HepG2 (cell line): ENCODE data around the gene CDC37L1. TPM values are rescaled to one million over a fixed set of nuclear protein-coding genes. Genes with fewer than 3 reads are reported as not detected.
A peak's percentile ranks its signal among the peaks of the same experiment; 100 is the strongest.

Experiments
- AGO2 ChIP-seq: fragments of 200-400 bp; formaldehyde crosslinking; optimal IDR thresholded peaks from 2 replicates; pipeline ENCODE3; 2017; ENCODE audit warnings: mild to moderate bottlenecking, low read depth, low read length, moderate library complexity
- ATF2 ChIP-seq: sonication (generic); formaldehyde crosslinking; IDR thresholded peaks from 2 replicates; pipeline ENCODE4 v1.4.0; 2020; ENCODE audit warnings: missing genetic modification reagents
- CERS6 ChIP-seq: sonication (generic); formaldehyde crosslinking; IDR thresholded peaks from 2 replicates; pipeline ENCODE4 v1.5.0; 2020; ENCODE audit warnings: missing genetic modification reagents
- E2F1 ChIP-seq: sonication (generic); formaldehyde crosslinking; IDR thresholded peaks from 2 replicates; pipeline ENCODE4 v1.5.0; 2020; ENCODE audit warnings: missing genetic modification reagents
- FIP1L1 ChIP-seq: fragments of 200-400 bp; formaldehyde crosslinking; IDR thresholded peaks from 2 replicates; pipeline ENCODE4 v1.6.1; 2018; ENCODE audit warnings: low read depth, mild to moderate bottlenecking, low read length, moderate library complexity, borderline replicate concordance; ENCODE audit not compliant: insufficient read depth
- HDAC1 ChIP-seq: sonication (generic); formaldehyde crosslinking; IDR thresholded peaks from 2 replicates; pipeline ENCODE4 v1.5.1; 2020; ENCODE audit warnings: mild to moderate bottlenecking, missing genetic modification reagents
- IKZF5 ChIP-seq: IDR thresholded peaks from 2 replicates; pipeline ENCODE4 v1.6.1; 2018; ENCODE audit warnings: missing genetic modification reagents, mild to moderate bottlenecking, missing compliant biosample characterization
- KDM5A ChIP-seq: fragments of 200-600 bp; sonication (generic); IDR thresholded peaks from 2 replicates; pipeline ENCODE4 v1.7.0; 2018; ENCODE audit warnings: antibody characterized with exemption, mild to moderate bottlenecking, low read length, borderline replicate concordance
- MIER3 ChIP-seq: IDR thresholded peaks from 2 replicates; pipeline ENCODE4 v1.6.1; 2016; ENCODE audit warnings: missing compliant biosample characterization, borderline replicate concordance
- NONO ChIP-seq, 2 experiments: fragments of 450-650 bp in 1 of 2; sonication (generic) in 1 of 2; formaldehyde crosslinking in 1 of 2; IDR thresholded peaks in 1 of 2; conservative IDR thresholded peaks in 1 of 2; 2 replicates each; pipeline versions ENCODE4 v1.6.1 to v1.8.0; 2017 to 2022; ENCODE audit warnings: mild to moderate bottlenecking in 1 of 2, missing genetic modification reagents in 1 of 2, moderate library complexity in 1 of 2
- PAXIP1 ChIP-seq: sonication (generic); formaldehyde crosslinking; conservative IDR thresholded peaks from 2 replicates; pipeline ENCODE4 v1.4.0; 2020; ENCODE audit warnings: mild to moderate bottlenecking, missing genetic modification reagents, moderate library complexity
- PRPF4 ChIP-seq: fragments of 200-400 bp; formaldehyde crosslinking; IDR thresholded peaks from 2 replicates; pipeline ENCODE4 v1.6.1; 2016; ENCODE audit warnings: low read length, low read depth; ENCODE audit not compliant: poor library complexity, severe bottlenecking
- STAT5B ChIP-seq: sonication (generic); formaldehyde crosslinking; IDR thresholded peaks from 2 replicates; pipeline ENCODE4 v1.4.0; 2020; ENCODE audit warnings: missing genetic modification reagents
- TBP ChIP-seq: sonication (generic); formaldehyde crosslinking; IDR thresholded peaks from 2 replicates; pipeline ENCODE4 v1.5.0; 2020; ENCODE audit warnings: missing genetic modification reagents
- TMF1 ChIP-seq: sonication (generic); formaldehyde crosslinking; IDR thresholded peaks from 2 replicates; pipeline ENCODE4 v1.8.1; 2022; ENCODE audit warnings: low read depth, missing genetic modification reagents
- U2AF1 ChIP-seq: fragments of 200-400 bp; formaldehyde crosslinking; optimal IDR thresholded peaks from 2 replicates; pipeline ENCODE3; 2017; ENCODE audit warnings: mild to moderate bottlenecking, low read depth, low read length
- ZGPAT ChIP-seq: IDR thresholded peaks from 2 replicates; pipeline ENCODE4 v1.6.1; 2016; ENCODE audit warnings: mild to moderate bottlenecking
- ZNF737 ChIP-seq: sonication (generic); formaldehyde crosslinking; IDR thresholded peaks from 2 replicates; pipeline ENCODE4 v1.5.0; 2020; ENCODE audit warnings: missing genetic modification reagents, mild to moderate bottlenecking, borderline replicate concordance
- polyA plus RNA-seq, 8 experiments: library from polyadenylated mRNA; depleted of rRNA in 3 of 8; stranded (reverse) in 7 of 8; unstranded in 1 of 8; fragments of >200 nt; fragmentation: Illumina TruSeq in 4 of 8; extraction: Trizol in 4 of 8; gene quantifications; 2 replicates each; pipeline versions ENCODE4 v1.2.1 to v1.2.3, GENCODE V29; 2011 to 2016; ENCODE audit warnings: low read depth in 4 of 8, missing spikeins in 1 of 8, mixed read lengths in 1 of 8; ENCODE audit not compliant: insufficient read depth in 1 of 8
- total RNA-seq, 5 experiments: library from RNA; depleted of rRNA; stranded (reverse); fragments of >200 nt; fragmentation: Illumina TruSeq; extraction: Trizol; gene quantifications; 2 replicates each; pipeline ENCODE4 v1.2.3, GENCODE V29; 2016; ENCODE audit warnings: low read depth in 1 of 5

The CDC37L1 gene
- total and polyA plus RNA-seq, 2 of the 13 experiments (the other 11 are each of a cell fraction or from before 2014, with no cell fraction given) = 5.5 to 17.0 TPM

- no peak for TF ChIP-seq PRPF4
- TF ChIP-seq FIP1L1 = no peak
- no peak for TF ChIP-seq E2F1 (CRISPR knock-in tag)
- TF ChIP-seq MIER3 (CRISPR knock-in tag) = peak; percentile 24
- TF ChIP-seq AGO2 = no peak
- TF ChIP-seq ZNF737 = peak; percentile 92; the same call in 1 of the 2 replicates
- TF ChIP-seq ATF2 = peak; percentile 55; the same call in 1 of the 2 replicates
- no peak for TF ChIP-seq U2AF1
- TF ChIP-seq KDM5A = no peak
- no peak for TF ChIP-seq TBP (CRISPR knock-in tag)
- 0 out of 2 replicates have a peak, but pooled peaks have one; percentile 7 for TF ChIP-seq STAT5B
- TF ChIP-seq NONO (IDR thresholded peaks at IDR 0.05) = no peak
- no peak for TF ChIP-seq NONO (CRISPR knock-in tag; conservative IDR thresholded peaks at IDR 0.05)
- TF ChIP-seq CERS6 (CRISPR knock-in tag) = no peak
- TF ChIP-seq TMF1 = no peak
- peak; percentile 25; the same call in 1 of the 2 replicates for TF ChIP-seq IKZF5 (CRISPR knock-in tag)
- no peak; the same call in 1 of the 2 replicates for TF ChIP-seq PAXIP1
- peak; percentile 6; the same call in 1 of the 2 replicates for TF ChIP-seq ZGPAT (CRISPR knock-in tag)
- TF ChIP-seq HDAC1 (CRISPR knock-in tag) = peak; percentile 40; the same call in 1 of the 2 replicates
Measured at GRCh38 chr9:4662989-4663792, 16.2 kb upstream of the CDC37L1 start (continued).
